ENCODE measurements around the gene GALP. TPM values are rescaled to one million over a fixed set of nuclear protein-coding genes. Genes with fewer than 3 reads are reported as not detected.

GALP gene
- total RNA-seq: not detected in 2 replicates

DNA sequence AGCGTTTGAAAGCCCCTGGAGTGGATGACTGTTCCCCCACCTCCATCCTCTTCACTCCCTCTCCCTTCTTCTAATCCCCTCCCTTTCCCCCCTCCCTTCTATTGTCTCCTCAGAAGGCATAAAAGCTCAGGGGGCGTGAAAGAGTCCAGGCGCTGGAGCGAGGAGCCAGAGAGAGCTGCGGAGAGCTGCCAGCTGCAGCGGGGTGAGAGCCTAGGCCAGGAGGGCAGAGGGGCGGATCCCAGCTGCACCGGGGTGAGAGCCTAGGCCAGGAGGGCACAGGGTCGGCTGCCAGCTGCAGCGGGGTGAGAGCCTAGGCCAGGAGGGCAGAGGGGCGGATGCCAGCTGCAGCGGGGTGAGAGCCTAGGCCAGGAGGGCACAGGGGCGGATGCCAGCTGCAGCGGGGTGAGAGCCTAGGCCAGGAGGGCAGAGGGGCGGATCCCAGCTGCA lies at the start of gene GALP:
Gene GALP (plus strand): TSS at position 148 of the 447 bp plus-strand sequence. CDS start 1,101 bp downstream, outside the sequence.

GRCh38 chr19:56140583-56141416 lies 35.0 kb upstream of the GALP start, which contains the start of gene ZNF444:
Gene ZNF444, plus strand, starts transcription at chr19:56141287. Its CDS starts 5,625 bp downstream, at chr19:56146912.

GRCh38 chr19:56197646-56198045 lies 21.8 kb downstream of the GALP start, which contains the start of gene ZSCAN5B:
Gene ZSCAN5B, minus strand, starts transcription at chr19:56197783. Its CDS starts 4,731 bp downstream, at chr19:56193052.

GRCh38 chr19:56201973-56202372 lies 26.2 kb downstream of the GALP start, which contains the start of gene ZSCAN5C:
Gene ZSCAN5C, plus strand, starts transcription at chr19:56202273. Its CDS starts 3,641 bp downstream, at chr19:56205914.

Other genes starting within 250 kb of the GALP start
- not detected in 2 replicates for gene NLRP13, start 243.7 kb upstream of the GALP start, total RNA-seq
- gene NLRP8, start 228.2 kb upstream of the GALP start, total RNA-seq: not detected in 2 replicates
- gene NLRP5, start 189.2 kb upstream of the GALP start, total RNA-seq: not detected in 2 replicates
- gene ZNF787, start 54.7 kb upstream of the GALP start, total RNA-seq: 24.6 and 49.1 TPM in 2 replicates
- 21.7 and 27.6 TPM in 2 replicates for gene ZNF444, start 34.7 kb upstream of the GALP start, total RNA-seq
- 0.17 TPM in 1 of 2 replicates, not detected in the other for gene ZSCAN5B, start 21.8 kb downstream of the GALP start, total RNA-seq
- not detected in 2 replicates for gene ZSCAN5C, start 26.3 kb downstream of the GALP start, total RNA-seq
- not detected in 2 replicates for gene EDDM13, start 96.7 kb downstream of the GALP start, total RNA-seq
- gene ZSCAN5A, start 138.8 kb downstream of the GALP start, total RNA-seq: 10.5 and 11.2 TPM in 2 replicates
- 2.6 and 3.6 TPM in 2 replicates for gene ZNF582, start 217.5 kb downstream of the GALP start, total RNA-seq
- 5.7 and 5.8 TPM in 2 replicates for gene ZNF583, start 228.3 kb downstream of the GALP start, total RNA-seq

Data from smooth muscle cell of trachea (primary cell).